ENCODE data around the gene ZNF793. TPM values are rescaled to one million over a fixed set of nuclear protein-coding genes. Genes with fewer than 3 reads are reported as not detected.

The ZNF793 gene
- total RNA-seq, 1 donor from 2014 or later = 10.6 TPM

GRCh38 chr19:37563518-37563917 lies 56.8 kb downstream of the ZNF793 start:
- intact Hi-C loops (cut with DNase I) = no loop called here
- DNase-seq (ENCODE audit: low spot score) (no peak), ATAC-seq (no peak)

- ATAC-seq = no peak
- DNase-seq (ENCODE audit: low spot score) = no peak
- intact Hi-C loops (cut with DNase I) = no loop called here
These were observed 58.1 kb downstream of the ZNF793 start for GRCh38 chr19:37564624-37565369.

- ATAC-seq = no peak
- intact Hi-C loops (cut with DNase I) = no loop called here
- DNase-seq (ENCODE audit: low spot score) = no peak
These were observed 58.6 kb downstream of the ZNF793 start for GRCh38 chr19:37565370-37565669.

- ATAC-seq (no peak), DNase-seq (ENCODE audit: low spot score) (no peak)
- intact Hi-C loops (cut with DNase I) = no loop called here
These were observed 65.5 kb downstream of the ZNF793 start for GRCh38 chr19:37572203-37572602.

- no peak for ATAC-seq
- intact Hi-C loops (cut with DNase I) = no loop called here
- DNase-seq (ENCODE audit: low spot score) = no peak
These were observed 76.6 kb downstream of the ZNF793 start for GRCh38 chr19:37583340-37583739.

Other genes with a start within 250 kb of the ZNF793 start
- 9.3 TPM for gene ZNF527, start 135.8 kb upstream of the ZNF793 start, total RNA-seq
- 10.0 TPM for gene ZNF569, start 39.5 kb upstream of the ZNF793 start, total RNA-seq
- 8.3 TPM for gene ZNF570, start 37.6 kb upstream of the ZNF793 start, total RNA-seq
- gene ZNF571, start 87.9 kb downstream of the ZNF793 start, total RNA-seq = 10.7 TPM
- gene ZNF540, start 87.9 kb downstream of the ZNF793 start, total RNA-seq = 8.3 TPM
- 14.9 TPM for gene ZFP30, start 148.5 kb downstream of the ZNF793 start, total RNA-seq
- 11.5 TPM for gene ZNF607, start 212.8 kb downstream of the ZNF793 start, total RNA-seq